ENCODE results near the gene PDCD1. TPM values are rescaled to one million over a fixed set of nuclear protein-coding genes. Genes with fewer than 3 reads are reported as not detected.
"Not testable (repeated sequence)": the region's sequence is repeated elsewhere in the genome, so short reads cannot be mapped to it uniquely, and the experiment has no call there.

Gene PDCD1
- total and polyA plus RNA-seq, 10 of the 15 experiments (the other 5 are each of a cell fraction or from before 2014, with no cell fraction given) = 0.62 to 6.4 (median 2.9) TPM; not detected in 2

GRCh38 chr2:241906826-241907570 lies 48.3 kb upstream of the PDCD1 start:
- RAD21 ChIA-PET (ENCODE audit: unreplicated experiment) = no interaction called here
- H3K36me3 ChIP-seq (ENCODE audit: control insufficient read depth in 2 of 2, insufficient read depth in 2 of 2, low read length in 1 of 2) = no peaks in the 10 kb centered on the region
- CTCF ChIA-PET = no interaction called here
- FAIRE-seq (no peak), DNase-seq (ENCODE audit: low read depth, low spot score) (no peak), ATAC-seq (no peak)
- POLR2A ChIA-PET = no interaction called here
- SMC1A ChIA-PET (ENCODE audit: uncharacterized antibody, unreplicated experiment) = no interaction called here
- H3K27ac ChIP-seq (ENCODE audit: control insufficient read depth, insufficient read depth) = no peak overlapping the region
- no peak overlapping the region for H3K4me3 ChIP-seq
- in situ Hi-C loops (cut with MboI) = no loop called here
- H2AFZ ChIP-seq (ENCODE audit: control insufficient read depth, low read depth, low read length) = no peak overlapping the region
- no peaks in the 10 kb centered on the region for H3K79me2 ChIP-seq (ENCODE audit: control insufficient read depth, insufficient read depth, low read length)
- H3K9ac ChIP-seq (ENCODE audit: control insufficient read depth, insufficient read depth, low read length) = no peak overlapping the region
- no peak overlapping the region for H3K4me2 ChIP-seq (ENCODE audit: control insufficient read depth, insufficient read depth)
- TF ChIP-seq MTA2 (IDR thresholded peaks at IDR 0.05; ENCODE audit: low read depth) (no peak), WRNIP1 (IDR thresholded peaks at IDR 0.05; ENCODE audit: borderline replicate concordance, low read depth, low read length) (no peak), CBFB (IDR thresholded peaks at IDR 0.05; ENCODE audit: low read depth) (no peak), YY1 (IDR thresholded peaks at IDR 0.05; ENCODE audit: low read depth, low read length) (no peak), ASH2L (IDR thresholded peaks at IDR 0.05; ENCODE audit: borderline replicate concordance, low read depth) (no peak), PAX5 (IDR thresholded peaks at IDR 0.05; ENCODE audit: borderline replicate concordance, low read depth, low read length) (no peak), JUND (IDR thresholded peaks at IDR 0.05; ENCODE audit: low read depth, low read length) (no peak), SMARCA5 (IDR thresholded peaks at IDR 0.05) (no peak), KLF5 (IDR thresholded peaks at IDR 0.05; ENCODE audit: partially characterized antibody) (no peak), FOS (IDR thresholded peaks at IDR 0.05; ENCODE audit: borderline replicate concordance, extremely low read depth, insufficient read length) (no peak), ZNF274 (IDR thresholded peaks at IDR 0.05; ENCODE audit: insufficient read depth, insufficient read length) (no peak), SMC3 (IDR thresholded peaks at IDR 0.05; ENCODE audit: borderline replicate concordance, low read length) (no peak), TBL1XR1 (IDR thresholded peaks at IDR 0.05; ENCODE audit: low read depth, low read length) (no peak), BCL3 (IDR thresholded peaks at IDR 0.05; ENCODE audit: borderline replicate concordance, insufficient read depth, low read depth, low read length, poor library complexity, severe bottlenecking) (no peak)
- TF ChIP-seq, protein P1, sequence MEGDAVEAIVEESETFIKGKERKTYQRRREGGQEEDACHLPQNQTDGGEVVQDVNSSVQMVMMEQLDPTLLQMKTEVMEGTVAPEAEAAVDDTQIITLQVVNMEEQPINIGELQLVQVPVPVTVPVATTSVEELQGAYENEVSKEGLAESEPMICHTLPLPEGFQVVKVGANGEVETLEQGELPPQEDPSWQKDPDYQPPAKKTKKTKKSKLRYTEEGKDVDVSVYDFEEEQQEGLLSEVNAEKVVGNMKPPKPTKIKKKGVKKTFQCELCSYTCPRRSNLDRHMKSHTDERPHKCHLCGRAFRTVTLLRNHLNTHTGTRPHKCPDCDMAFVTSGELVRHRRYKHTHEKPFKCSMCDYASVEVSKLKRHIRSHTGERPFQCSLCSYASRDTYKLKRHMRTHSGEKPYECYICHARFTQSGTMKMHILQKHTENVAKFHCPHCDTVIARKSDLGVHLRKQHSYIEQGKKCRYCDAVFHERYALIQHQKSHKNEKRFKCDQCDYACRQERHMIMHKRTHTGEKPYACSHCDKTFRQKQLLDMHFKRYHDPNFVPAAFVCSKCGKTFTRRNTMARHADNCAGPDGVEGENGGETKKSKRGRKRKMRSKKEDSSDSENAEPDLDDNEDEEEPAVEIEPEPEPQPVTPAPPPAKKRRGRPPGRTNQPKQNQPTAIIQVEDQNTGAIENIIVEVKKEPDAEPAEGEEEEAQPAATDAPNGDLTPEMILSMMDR (IDR thresholded peaks at IDR 0.05 in 2 of 3, conservative IDR thresholded peaks at IDR 0.05 in 1 of 3; ENCODE audit: control insufficient read depth in 2 of 3, extremely low read depth in 1 of 3, insufficient read depth in 1 of 3, low read depth in 3 of 3, low read length in 3 of 3) = no peak
- BruUV-seq (replicated peaks) = no TSS peak
- H4K20me1 ChIP-seq (ENCODE audit: control insufficient read depth, insufficient read depth) = no peaks in the 10 kb centered on the region
- WGBS (ENCODE audit: insufficient coverage, insufficient replicate concordance, low lambda C conversion rate, missing lambda C conversion rate) = 86% methylated on average over 18 of the region's 18 CpGs
- H3K4me1 ChIP-seq (ENCODE audit: control insufficient read depth, insufficient read depth, low read length) = no peaks in the 10 kb centered on the region
- no peaks in the 10 kb centered on the region for H3K27me3 ChIP-seq (replicated peaks in 1 of 2; ENCODE audit: control insufficient read depth in 2 of 2, insufficient read depth in 2 of 2, low read length in 1 of 2)
- H3K9me3 ChIP-seq (replicated peaks; ENCODE audit: control insufficient read depth, insufficient read depth, low read length) = no peaks in the 10 kb centered on the region; the same call in 2 of the 3 replicates
- intact Hi-C loops (cut with micrococcal nuclease; ENCODE audit: unreplicated experiment) = no loop called here

- RAD21 ChIA-PET (ENCODE audit: unreplicated experiment); H3K79me2 ChIP-seq (ENCODE audit: control insufficient read depth, insufficient read depth, low read length); CTCF ChIA-PET; SMC1A ChIA-PET (ENCODE audit: uncharacterized antibody, unreplicated experiment); in situ Hi-C loops (cut with MboI); H3K9ac ChIP-seq (ENCODE audit: control insufficient read depth, insufficient read depth, low read length); H4K20me1 ChIP-seq (ENCODE audit: control insufficient read depth, insufficient read depth); POLR2A ChIA-PET; H2AFZ ChIP-seq (ENCODE audit: control insufficient read depth, low read depth, low read length); H3K27ac ChIP-seq (ENCODE audit: control insufficient read depth, insufficient read depth); ATAC-seq; H3K4me1 ChIP-seq (ENCODE audit: control insufficient read depth, insufficient read depth, low read length); BruUV-seq (replicated peaks); DNase-seq (ENCODE audit: low read depth, low spot score); FAIRE-seq; H3K9me3 ChIP-seq (replicated peaks; ENCODE audit: control insufficient read depth, insufficient read depth, low read length); intact Hi-C loops (cut with micrococcal nuclease; ENCODE audit: unreplicated experiment); H3K36me3 ChIP-seq (ENCODE audit: control insufficient read depth in 2 of 2, insufficient read depth in 2 of 2, low read length in 1 of 2); H3K27me3 ChIP-seq (replicated peaks in 1 of 2; ENCODE audit: control insufficient read depth in 2 of 2, insufficient read depth in 2 of 2, low read length in 1 of 2); H3K4me3 ChIP-seq; H3K4me2 ChIP-seq (ENCODE audit: control insufficient read depth, insufficient read depth): not testable (repeated sequence)
- WGBS (ENCODE audit: insufficient coverage, insufficient replicate concordance, low lambda C conversion rate, missing lambda C conversion rate) = 99% methylated on average over 5 of the region's 5 CpGs
Observed at GRCh38 chr2:241906378-241906770, 47.7 kb upstream of the PDCD1 start.
